Activated CD8-positive, alpha-beta memory T cell treated with anti-CD3 and anti-CD28 coated beads for 24 hours (primary cell): ENCODE measurements around the gene ABCA2.
"Not testable (repeated sequence)": the region's sequence is repeated elsewhere in the genome, so short reads cannot be mapped to it uniquely, and the experiment has no call there.

Source experiments
- DNase-seq: peaks from one replicate; pipeline ENCODE4 v3.0.0-alpha.2; 2020

Gene ABCA2

GRCh38 chr9:137044502-137045177, 16.6 kb upstream of the ABCA2 start:
- no peak for DNase-seq

GRCh38 chr9:137044037-137044436, 16.0 kb upstream of the ABCA2 start:
- DNase-seq: no peak

- DNase-seq: no peak
Measured at GRCh38 chr9:137042751-137043727, 15.0 kb upstream of the ABCA2 start.

- no peak for DNase-seq
Measured at GRCh38 chr9:137041124-137041523, 13.1 kb upstream of the ABCA2 start.

- DNase-seq: no peak
Measured at GRCh38 chr9:137040568-137040967, 12.5 kb upstream of the ABCA2 start.

- DNase-seq: no peak
Measured at GRCh38 chr9:137039611-137040366, 11.8 kb upstream of the ABCA2 start.

GRCh38 chr9:137038916-137039315, 10.9 kb upstream of the ABCA2 start:
- DNase-seq: no peak

GRCh38 chr9:137037483-137037882, 9.4 kb upstream of the ABCA2 start:
- DNase-seq: no peak

GRCh38 chr9:137037035-137037434, 9.0 kb upstream of the ABCA2 start:
- DNase-seq: no peak

- no peak for DNase-seq
Measured at GRCh38 chr9:137035937-137036336, 7.9 kb upstream of the ABCA2 start.

- DNase-seq: no peak
Measured at GRCh38 chr9:137035507-137035834, 7.4 kb upstream of the ABCA2 start.

GRCh38 chr9:137034709-137035506, 6.9 kb upstream of the ABCA2 start:
- peak; percentile 94 for DNase-seq

GRCh38 chr9:137034039-137034708, 6.1 kb upstream of the ABCA2 start:
- no peak for DNase-seq

- DNase-seq: not testable (repeated sequence)
Measured at GRCh38 chr9:137033481-137033880, 5.4 kb upstream of the ABCA2 start.

GRCh38 chr9:137032858-137033257, 4.8 kb upstream of the ABCA2 start:
- no peak for DNase-seq

GRCh38 chr9:137031904-137032640, 4.0 kb upstream of the ABCA2 start, which contains the start of gene FUT7:
FUT7 (minus strand) TSS chr9:137032088; CDS start chr9:137031991, 97 bp downstream.
- no peak for DNase-seq

GRCh38 chr9:137030538-137031527, 2.8 kb upstream of the ABCA2 start:
- peak; percentile 83 for DNase-seq

- DNase-seq: no peak
Measured at GRCh38 chr9:137030006-137030405, 2.0 kb upstream of the ABCA2 start.

- peak; percentile 94 for DNase-seq
Measured at GRCh38 chr9:137029058-137029936, 1.3 kb upstream of the ABCA2 start.
